Neural cell (in vitro differentiated cells): Measurements from ENCODE around the gene LCLAT1. TPM values are rescaled to one million over a fixed set of nuclear protein-coding genes. Genes with fewer than 3 reads are reported as not detected.
"Not testable (repeated sequence)": the region's sequence is repeated elsewhere in the genome, so short reads cannot be mapped to it uniquely, and the experiment has no call there.

Experiments used
- H2AFZ ChIP-seq: fragments of 200-600, 300-800 bp; sonication (generic), shearing (Covaris generic); 2 replicates; pipeline ENCODE4 v1.6.0; 2014; ENCODE audit warnings: low read depth, mild to moderate bottlenecking, antibody characterized with exemption, low read length, moderate library complexity
- H3F3A ChIP-seq: fragments of 200-600 bp; shearing (Covaris generic); 2 replicates; pipeline ENCODE4 v1.6.1; 2016; ENCODE audit warnings: mild to moderate bottlenecking, moderate library complexity, mixed read lengths, antibody characterized with exemption, low read length; ENCODE audit not compliant: insufficient read depth, poor library complexity, severe bottlenecking
- H3K27ac ChIP-seq: fragments of 200-600, 300-800 bp; sonication (generic), shearing (Covaris generic); 2 replicates; pipeline ENCODE4 v1.5.1; 2014; ENCODE audit warnings: mild to moderate bottlenecking, low read length, moderate library complexity
- H3K27me3 ChIP-seq: fragments of 300-800, 200-600 bp; sonication (generic), shearing (Covaris generic); 2 replicates; pipeline ENCODE4 v1.6.0; 2014; ENCODE audit warnings: mild to moderate bottlenecking, low read depth, low read length, moderate library complexity; ENCODE audit not compliant: insufficient read depth
- H3K36me3 ChIP-seq: fragments of 300-800, 200-600 bp; sonication (generic), shearing (Covaris generic); 2 replicates; pipeline ENCODE4 v1.5.1; 2014; ENCODE audit warnings: mild to moderate bottlenecking, antibody characterized with exemption, low read length, moderate library complexity; ENCODE audit not compliant: insufficient read depth
- H3K4me2 ChIP-seq: fragments of 300-800, 200-600 bp; sonication (generic), shearing (Covaris generic); 2 replicates; pipeline ENCODE4 v1.6.0; 2014; ENCODE audit warnings: mild to moderate bottlenecking, low read length
- H3K4me3 ChIP-seq: fragments of 300-800, 200-600 bp; sonication (generic), shearing (Covaris generic); 2 replicates; pipeline ENCODE4 v1.5.1; 2014; ENCODE audit warnings: mild to moderate bottlenecking, low read length, moderate library complexity
- H3K79me2 ChIP-seq: fragments of 200-600 bp; shearing (Covaris generic); replicated peaks from 2 replicates; pipeline ENCODE4 v1.6.0; 2014; ENCODE audit warnings: mild to moderate bottlenecking, low read length, moderate library complexity; ENCODE audit not compliant: insufficient read depth
- H3K9ac ChIP-seq: fragments of 300-800, 200-600 bp; sonication (generic), shearing (Covaris generic); 2 replicates; pipeline ENCODE4 v1.6.1; 2016; ENCODE audit warnings: mild to moderate bottlenecking, low read length, mixed read lengths
- H3K9me2 ChIP-seq: fragments of 200-600 bp; shearing (Covaris generic); 2 replicates; pipeline ENCODE4 v1.6.1; 2016; ENCODE audit warnings: mild to moderate bottlenecking, low read length, mixed read lengths; ENCODE audit not compliant: insufficient read depth
- H3K9me3 ChIP-seq: fragments of 200-600, 300-800 bp; sonication (generic), shearing (Covaris generic); 2 replicates; pipeline ENCODE4 v1.6.1; 2016; ENCODE audit warnings: mild to moderate bottlenecking, mixed run types, low read length, moderate library complexity, mixed read lengths
- H4K20me1 ChIP-seq: fragments of 200-600 bp; shearing (Covaris generic); 2 replicates; pipeline ENCODE4 v1.6.1; 2016; ENCODE audit warnings: mild to moderate bottlenecking, mixed run types; ENCODE audit not compliant: insufficient read depth
- CTCF ChIP-seq: fragments of 450-650 bp; IDR thresholded peaks from 2 replicates; pipeline ENCODE4 v1.5.1; 2014; ENCODE audit warnings: antibody characterized with exemption, mild to moderate bottlenecking, moderate library complexity; ENCODE audit not compliant: poor library complexity, severe bottlenecking
- EP300 ChIP-seq: fragments of 450-650 bp; conservative IDR thresholded peaks from 2 replicates; pipeline ENCODE4 v1.6.1; 2014; ENCODE audit warnings: antibody characterized with exemption, mild to moderate bottlenecking, moderate library complexity; ENCODE audit not compliant: poor library complexity, severe bottlenecking
- EZH2 ChIP-seq: fragments of 200-600, 300-800 bp; shearing (Covaris generic), sonication (generic); IDR thresholded peaks from 2 replicates; pipeline ENCODE4 v1.6.1; 2014; ENCODE audit warnings: antibody characterized with exemption, low read length, borderline replicate concordance, mild to moderate bottlenecking; ENCODE audit not compliant: insufficient read depth, poor library complexity, severe bottlenecking
- MXI1 ChIP-seq: fragments of 450-650 bp; conservative IDR thresholded peaks from 2 replicates; pipeline ENCODE4 v1.6.1; 2014; ENCODE audit warnings: antibody characterized with exemption, mild to moderate bottlenecking; ENCODE audit not compliant: poor library complexity, severe bottlenecking
- POLR2AphosphoS5 ChIP-seq: IDR thresholded peaks from 2 replicates; pipeline ENCODE4 v1.6.1; 2012
- RAD21 ChIP-seq: fragments of 450-650 bp; conservative IDR thresholded peaks from 2 replicates; pipeline ENCODE4 v1.6.1; 2014; ENCODE audit warnings: antibody characterized with exemption, mild to moderate bottlenecking, moderate library complexity
- REST ChIP-seq: IDR thresholded peaks from 2 replicates; pipeline ENCODE4 v1.6.1; 2012; ENCODE audit warnings: borderline replicate concordance
- SMC3 ChIP-seq: fragments of 450-650 bp; conservative IDR thresholded peaks from 2 replicates; pipeline ENCODE4 v1.6.1; 2014; ENCODE audit warnings: antibody characterized with exemption, mild to moderate bottlenecking, moderate library complexity; ENCODE audit not compliant: poor library complexity
- TAF1 ChIP-seq: IDR thresholded peaks from 2 replicates; pipeline ENCODE4 v1.6.1; 2012; ENCODE audit warnings: low read depth
- polyA plus RNA-seq: library from polyadenylated mRNA; depleted of rRNA; stranded (reverse); fragments of >200 nt; gene quantifications from 2 replicates; pipeline ENCODE4 v1.2.3, GENCODE V29; 2014

LCLAT1 gene
- polyA plus RNA-seq, 1 donor from 2014 or later = 5.8 TPM

GRCh38 chr2:30641765-30642345 lies 194.8 kb downstream of the LCLAT1 start:
- Histone ChIP-seq H3K27ac (no peak overlapping the region), H3K4me2 (no peak overlapping the region), H2AFZ (no peak overlapping the region), H3K27me3 (no peaks in the 10 kb centered on the region), H3F3A (no peaks in the 10 kb centered on the region), H3K9me3 (no peaks in the 10 kb centered on the region), H3K9ac (no peak overlapping the region), H4K20me1 (no peaks in the 10 kb centered on the region), H3K36me3 (no peaks in the 10 kb centered on the region), H3K9me2 (no peaks in the 10 kb centered on the region), H3K4me3 (no peak overlapping the region), H3K79me2 (no peaks in the 10 kb centered on the region)
- TF ChIP-seq EP300 (no peak), CTCF (no peak), EZH2 (no peak), SMC3 (no peak)

- not testable (repeated sequence) for H3F3A ChIP-seq, H3K36me3 ChIP-seq, H3K27ac ChIP-seq, H3K27me3 ChIP-seq, H3K9ac ChIP-seq, H3K4me2 ChIP-seq, H3K9me2 ChIP-seq, H2AFZ ChIP-seq, H4K20me1 ChIP-seq, H3K9me3 ChIP-seq, H3K4me3 ChIP-seq, H3K79me2 ChIP-seq
Measured at GRCh38 chr2:30643013-30643412, 196.0 kb downstream of the LCLAT1 start.

GRCh38 chr2:30643674-30644073 lies 196.6 kb downstream of the LCLAT1 start:
- Histone ChIP-seq H3K9ac (no peak overlapping the region), H2AFZ (no peak overlapping the region), H3F3A (no peaks in the 10 kb centered on the region), H3K9me3 (no peaks in the 10 kb centered on the region), H3K79me2 (no peaks in the 10 kb centered on the region), H3K9me2 (no peaks in the 10 kb centered on the region), H3K27ac (no peak overlapping the region), H3K36me3 (no peaks in the 10 kb centered on the region), H4K20me1 (no peaks in the 10 kb centered on the region), H3K4me2 (no peak overlapping the region), H3K27me3 (no peaks in the 10 kb centered on the region), H3K4me3 (no peak overlapping the region)
- TF ChIP-seq RAD21 (no peak), POLR2AphosphoS5 (peak; percentile 80)

GRCh38 chr2:30645081-30645744 lies 198.2 kb downstream of the LCLAT1 start:
- Histone ChIP-seq H3F3A (no peaks in the 10 kb centered on the region), H3K79me2 (no peaks in the 10 kb centered on the region), H2AFZ (no peak overlapping the region), H3K4me3 (no peak overlapping the region), H3K9ac (no peak overlapping the region), H3K36me3 (no peaks in the 10 kb centered on the region), H3K9me3 (no peaks in the 10 kb centered on the region), H3K27ac (no peak overlapping the region), H3K4me2 (no peak overlapping the region), H3K27me3 (no peaks in the 10 kb centered on the region), H4K20me1 (no peaks in the 10 kb centered on the region), H3K9me2 (no peaks in the 10 kb centered on the region)
- no peak for TF ChIP-seq MXI1
- TF ChIP-seq RAD21 = no peak
- TF ChIP-seq REST = no peak
- TF ChIP-seq SMC3 = no peak
- no peak for TF ChIP-seq TAF1
- TF ChIP-seq EP300 = no peak
- TF ChIP-seq POLR2AphosphoS5 = no peak
- TF ChIP-seq CTCF = no peak
- TF ChIP-seq EZH2 = no peak
